Effector memory CD4-positive, alpha-beta T cell (primary cell): ENCODE results near the gene ZFYVE27.
A peak's percentile ranks its signal among the peaks of the same experiment; 100 is the strongest.

Experiments used
- DNase-seq, 3 donors: peaks; one replicate each; pipeline ENCODE4 v3.0.0-alpha.2; 2020
- H3K27ac ChIP-seq: 2 replicates; pipeline ENCODE4 v1.7.0; 2013; ENCODE audit warnings: mild to moderate bottlenecking, low read length, moderate library complexity; ENCODE audit not compliant: insufficient read depth, poor library complexity, severe bottlenecking
- H3K27me3 ChIP-seq: replicated peaks from 2 replicates; pipeline ENCODE4 v1.7.0; 2013; ENCODE audit warnings: mild to moderate bottlenecking, low read length; ENCODE audit not compliant: insufficient read depth, control insufficient read depth, poor library complexity, severe bottlenecking
- H3K36me3 ChIP-seq: 2 replicates; pipeline ENCODE4 v1.7.0; 2013; ENCODE audit warnings: mild to moderate bottlenecking, low read length, moderate library complexity; ENCODE audit not compliant: control insufficient read depth, insufficient read depth
- H3K4me1 ChIP-seq: 2 replicates; pipeline ENCODE4 v1.7.0; 2013; ENCODE audit warnings: low read length, mild to moderate bottlenecking; ENCODE audit not compliant: control insufficient read depth, insufficient read depth, poor library complexity, severe bottlenecking
- H3K4me3 ChIP-seq: 2 replicates; pipeline ENCODE4 v1.7.0; 2013; ENCODE audit warnings: low read length, low read depth, mild to moderate bottlenecking; ENCODE audit not compliant: insufficient read depth, poor library complexity, severe bottlenecking
- H3K9me3 ChIP-seq: 2 replicates; pipeline ENCODE4 v1.7.0; 2013; ENCODE audit warnings: mild to moderate bottlenecking, low read length, moderate library complexity; ENCODE audit not compliant: control insufficient read depth

Gene ZFYVE27

DNA sequence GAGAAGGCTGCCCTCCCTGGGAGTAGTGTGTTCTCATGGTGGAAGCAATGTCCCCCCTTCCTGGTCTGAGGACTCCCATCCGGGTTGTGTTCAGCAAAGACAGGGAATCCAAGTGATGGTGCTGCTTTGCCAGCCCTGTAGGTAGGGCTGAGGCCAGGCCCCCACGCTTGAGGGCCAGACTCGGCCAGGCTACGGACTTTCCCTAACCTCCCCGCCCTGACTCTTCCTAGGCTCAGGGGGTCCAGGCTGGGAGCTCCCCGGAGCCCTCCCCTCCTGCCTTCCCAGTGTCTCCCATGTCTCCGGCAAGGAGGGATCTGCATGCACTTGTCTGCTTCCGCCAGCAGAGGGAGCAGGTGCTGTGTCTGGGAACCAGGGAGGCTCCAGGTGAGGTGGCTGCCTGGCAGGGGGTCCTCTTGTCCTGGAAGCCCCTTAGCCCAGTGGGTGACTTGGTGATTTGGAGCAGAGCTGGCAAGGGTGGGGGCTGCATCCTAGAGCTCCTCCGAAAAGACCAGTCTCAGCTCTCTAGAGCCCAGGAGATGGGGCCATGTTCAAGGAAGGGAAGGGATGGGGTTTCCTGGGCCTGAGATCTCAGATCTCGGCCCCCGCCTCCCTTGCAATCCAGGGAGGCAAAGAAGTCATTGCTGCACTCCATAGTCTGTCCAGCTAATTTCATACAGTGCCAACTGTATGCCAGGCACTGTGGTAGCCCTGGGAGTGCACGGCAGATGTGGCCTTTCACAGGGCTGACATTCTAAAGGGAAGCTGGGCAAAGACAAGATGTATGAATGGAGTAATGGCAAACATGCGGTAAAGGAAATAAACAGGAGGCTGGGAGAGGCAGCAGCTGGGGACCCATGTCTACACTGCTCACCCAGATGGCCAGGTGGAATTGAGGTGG lies 55.1 kb downstream of the ZFYVE27 start:
- DNase-seq, result peak; percentile 47 to 57 (median 47)
- H3K36me3 ChIP-seq, result no peaks in the 10 kb centered on the region
- H3K27me3 ChIP-seq, result no peaks in the 10 kb centered on the region

GRCh38 chr10:97795886-97796285 lies 59.0 kb downstream of the ZFYVE27 start:
- Histone ChIP-seq H3K36me3 (no peaks in the 10 kb centered on the region), H3K9me3 (no peaks in the 10 kb centered on the region), H3K27me3 (no peaks in the 10 kb centered on the region), H3K4me3 (no peak overlapping the region), H3K4me1 (peaks cover 14% of the 10 kb centered on the region), H3K27ac (no peak overlapping the region)
- no peak for DNase-seq

More for the DNA sequence above, 55.1 kb downstream of the ZFYVE27 start:
- H3K9me3 ChIP-seq, result no peaks in the 10 kb centered on the region
- no peak overlapping the region for H3K4me3 ChIP-seq
- H3K27ac ChIP-seq, result no peak overlapping the region
- H3K4me1 ChIP-seq, result peaks cover 14% of the 10 kb centered on the region

GRCh38 chr10:97796651-97797050 lies 59.7 kb downstream of the ZFYVE27 start:
- peak overlapping the region; percentile 53 for H3K4me3 ChIP-seq
- H3K27me3 ChIP-seq, result no peaks in the 10 kb centered on the region
- DNase-seq, result peak in 1 of 3 donors; percentile 3
- H3K4me1 ChIP-seq, result peaks cover 13% of the 10 kb centered on the region
- H3K27ac ChIP-seq, result peak overlapping the region; percentile 28
- H3K36me3 ChIP-seq, result no peaks in the 10 kb centered on the region
- H3K9me3 ChIP-seq, result no peaks in the 10 kb centered on the region

DNA sequence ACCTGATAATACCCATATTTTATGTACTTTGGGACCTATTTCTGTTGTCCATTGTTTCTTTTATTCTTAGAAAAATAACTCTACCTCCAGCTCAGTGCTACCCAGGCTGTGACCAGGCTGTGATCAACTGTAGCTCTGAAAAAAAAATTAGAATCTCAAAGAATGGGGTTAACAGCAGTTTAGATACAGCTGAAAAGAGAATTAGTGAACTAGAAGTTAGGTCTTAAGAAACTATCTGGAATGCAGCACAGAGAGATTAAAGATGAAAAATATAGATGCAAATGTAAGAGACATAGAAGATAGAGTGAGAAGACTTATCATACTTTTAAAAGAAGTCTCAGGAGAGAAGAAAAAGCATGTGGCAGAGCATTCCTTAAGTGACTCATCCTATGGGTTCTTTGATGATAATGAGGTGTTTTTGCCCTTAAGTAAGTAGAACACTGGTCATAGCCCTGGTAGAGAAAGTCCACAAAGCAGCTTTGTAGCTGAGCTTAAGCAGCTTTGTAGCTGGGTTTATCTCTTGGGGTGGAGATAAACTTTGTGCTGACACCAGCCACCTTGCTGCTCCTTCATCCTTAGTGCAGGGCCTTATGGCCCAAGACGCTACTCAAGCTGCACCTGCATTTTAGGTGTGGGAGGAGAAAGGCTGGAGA lies 62.2 kb downstream of the ZFYVE27 start:
- H3K9me3 ChIP-seq, result no peaks in the 10 kb centered on the region
- no peaks in the 10 kb centered on the region for H3K36me3 ChIP-seq
- DNase-seq, result no peak
- H3K27me3 ChIP-seq, result no peaks in the 10 kb centered on the region
- H3K27ac ChIP-seq, result no peak overlapping the region
- peaks cover 6% of the 10 kb centered on the region for H3K4me1 ChIP-seq
- H3K4me3 ChIP-seq, result no peak overlapping the region

- peaks cover 6% of the 10 kb centered on the region for H3K4me1 ChIP-seq
- no peaks in the 10 kb centered on the region for H3K27me3 ChIP-seq
- H3K36me3 ChIP-seq, result no peaks in the 10 kb centered on the region
- no peak overlapping the region for H3K4me3 ChIP-seq
- H3K9me3 ChIP-seq, result no peaks in the 10 kb centered on the region
- H3K27ac ChIP-seq, result no peak overlapping the region
- no peak for DNase-seq
Measured at GRCh38 chr10:97800474-97800873, 63.5 kb downstream of the ZFYVE27 start.

DNA sequence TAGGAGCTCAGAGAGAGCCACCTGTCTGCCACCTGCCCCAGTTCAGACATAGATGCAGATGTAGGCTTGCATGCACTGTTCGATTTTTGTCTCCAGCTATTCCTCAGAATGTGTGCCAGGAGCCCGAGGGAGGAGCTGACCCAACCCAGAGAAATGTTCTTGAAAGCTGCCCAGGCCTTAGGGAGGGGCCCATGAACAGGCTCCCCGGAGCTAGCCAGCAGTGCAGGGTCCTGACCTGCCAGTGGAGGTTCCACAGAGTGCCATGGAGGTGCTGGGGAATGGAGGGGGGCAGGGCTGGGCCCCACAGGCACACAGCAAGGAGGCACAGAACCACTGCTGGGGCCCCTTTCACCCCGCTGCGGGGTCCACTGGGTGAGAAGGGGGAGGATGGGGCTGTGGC lies 64.5 kb downstream of the ZFYVE27 start:
- no peak for DNase-seq
- Histone ChIP-seq H3K27ac (no peak overlapping the region), H3K9me3 (no peaks in the 10 kb centered on the region), H3K27me3 (no peaks in the 10 kb centered on the region), H3K4me3 (no peak overlapping the region), H3K36me3 (no peaks in the 10 kb centered on the region), H3K4me1 (no peaks in the 10 kb centered on the region)

- Histone ChIP-seq H3K4me1 (no peaks in the 10 kb centered on the region), H3K27me3 (no peaks in the 10 kb centered on the region), H3K36me3 (no peaks in the 10 kb centered on the region), H3K9me3 (no peaks in the 10 kb centered on the region), H3K27ac (no peak overlapping the region), H3K4me3 (no peak overlapping the region)
- no peak for DNase-seq
Measured at GRCh38 chr10:97805096-97805884, 68.4 kb downstream of the ZFYVE27 start.

DNA sequence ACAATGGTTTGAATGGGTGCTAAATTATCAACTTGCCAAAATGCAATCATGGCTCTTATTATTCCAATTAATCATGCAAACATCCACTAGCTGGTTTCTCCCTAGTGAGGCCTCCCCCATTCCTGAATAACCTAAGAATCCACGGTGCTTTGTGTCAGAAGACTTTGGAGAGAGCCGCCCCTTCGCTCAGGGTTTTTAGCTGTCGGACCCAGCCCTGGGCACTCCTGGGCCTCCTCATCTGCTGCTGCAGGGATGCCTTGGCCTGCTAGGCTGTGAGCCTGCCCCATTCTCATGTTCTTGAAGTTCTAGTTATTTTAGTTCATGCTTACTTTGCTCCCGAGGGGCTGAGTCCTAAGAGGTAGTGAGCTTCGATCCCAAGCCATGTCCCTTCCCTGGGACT lies 69.0 kb downstream of the ZFYVE27 start:
- DNase-seq, result no peak
- Histone ChIP-seq H3K4me3 (no peak overlapping the region), H3K9me3 (no peaks in the 10 kb centered on the region), H3K4me1 (no peaks in the 10 kb centered on the region), H3K27me3 (no peaks in the 10 kb centered on the region), H3K27ac (no peak overlapping the region), H3K36me3 (no peaks in the 10 kb centered on the region)

DNA sequence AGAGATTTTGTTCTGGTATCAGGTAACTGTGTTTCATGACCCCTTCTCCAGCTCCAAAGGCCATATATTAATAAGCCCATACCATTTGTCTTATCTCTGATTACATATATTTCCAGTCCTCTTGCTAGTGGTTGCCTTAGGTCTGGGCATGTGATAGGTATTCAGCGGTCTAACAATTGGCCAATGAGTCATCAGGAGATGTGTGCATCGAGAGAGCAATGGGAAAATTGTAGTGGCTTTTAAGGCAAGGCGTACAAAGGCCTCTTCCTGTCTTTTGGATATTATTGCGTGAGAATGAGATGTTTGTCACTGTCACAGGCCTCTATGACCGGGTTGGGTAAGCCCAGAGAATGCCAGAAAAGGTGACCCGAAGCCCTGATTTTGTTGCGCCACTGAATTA lies 73.5 kb downstream of the ZFYVE27 start:
- Histone ChIP-seq H3K36me3 (no peaks in the 10 kb centered on the region), H3K27me3 (no peaks in the 10 kb centered on the region), H3K4me3 (no peak overlapping the region), H3K4me1 (no peaks in the 10 kb centered on the region), H3K27ac (no peak overlapping the region), H3K9me3 (no peaks in the 10 kb centered on the region)
- DNase-seq, result no peak
